HG03442 (cell line): ENCODE measurements around the gene SPTLC2.
A peak's percentile ranks its signal among the peaks of the same experiment; 100 is the strongest.

Experiments
- ATAC-seq: cut with Tn5 transposase; IDR thresholded peaks from one replicate; pipeline ENCODE4 v1.9.1; 2021; ENCODE audit warnings: mild to moderate bottlenecking, moderate library complexity; ENCODE audit not compliant: unreplicated experiment

SPTLC2 gene

GRCh38 chr14:77508249-77508648, 108.2 kb downstream of the SPTLC2 start:
- ATAC-seq: no peak

- no peak for ATAC-seq
These were observed 108.7 kb downstream of the SPTLC2 start for GRCh38 chr14:77507762-77508161.

GRCh38 chr14:77505031-77505430, 111.4 kb downstream of the SPTLC2 start:
- no peak for ATAC-seq

- no peak for ATAC-seq
These were observed 113.3 kb downstream of the SPTLC2 start for GRCh38 chr14:77503138-77503537.

GRCh38 chr14:77502109-77502782, 114.2 kb downstream of the SPTLC2 start:
- no peak for ATAC-seq

- ATAC-seq: peak; percentile 16
These were observed 117.4 kb downstream of the SPTLC2 start for GRCh38 chr14:77498984-77499527.

- ATAC-seq: peak; percentile 60
These were observed 118.1 kb downstream of the SPTLC2 start, which contains the start of gene ISM2 for GRCh38 chr14:77498120-77498979. ISM2 (minus strand) TSS chr14:77498816; CDS start chr14:77498793, 23 bp downstream.

GRCh38 chr14:77495334-77495733, 121.1 kb downstream of the SPTLC2 start:
- ATAC-seq: no peak

- no peak for ATAC-seq
These were observed 125.4 kb downstream of the SPTLC2 start for GRCh38 chr14:77491056-77491455.

GRCh38 chr14:77490347-77490986, 126.0 kb downstream of the SPTLC2 start:
- ATAC-seq: no peak

GRCh38 chr14:77489041-77489440, 127.4 kb downstream of the SPTLC2 start:
- ATAC-seq: no peak

GRCh38 chr14:77488558-77488957, 127.9 kb downstream of the SPTLC2 start:
- ATAC-seq: no peak

- ATAC-seq: no peak
These were observed 130.3 kb downstream of the SPTLC2 start for GRCh38 chr14:77485901-77486678.

GRCh38 chr14:77485256-77485655, 131.2 kb downstream of the SPTLC2 start:
- no peak for ATAC-seq

- ATAC-seq: no peak
These were observed 134.0 kb downstream of the SPTLC2 start for GRCh38 chr14:77482422-77482821.

GRCh38 chr14:77478796-77479195, 137.6 kb downstream of the SPTLC2 start:
- ATAC-seq: peak; percentile 97

- ATAC-seq: no peak
These were observed 138.4 kb downstream of the SPTLC2 start for GRCh38 chr14:77478029-77478428.

GRCh38 chr14:77475432-77476115, 140.9 kb downstream of the SPTLC2 start:
- no peak for ATAC-seq

GRCh38 chr14:77474479-77475177, 141.8 kb downstream of the SPTLC2 start:
- ATAC-seq: no peak
